Thyroid gland (tissue), 4 donors: ENCODE results near the gene CABP4. TPM values are rescaled to one million over a fixed set of nuclear protein-coding genes. Genes with fewer than 3 reads are reported as not detected.

Experiments used
- DNase-seq, 2 donors: peaks; one replicate each; pipeline ENCODE4 v3.0.0-alpha.2; 2019
- H3K27ac ChIP-seq, 3 donors: fragments of 200-600 bp; sonication (generic); 1 replicate in 2 of 3; 2 replicates in 1 of 3; pipeline ENCODE4 v1.5.1; 2016 to 2019; ENCODE audit warnings: mild to moderate bottlenecking in 1 of 3, moderate library complexity in 1 of 3
- H3K27me3 ChIP-seq: fragments of 200-600 bp; sonication (generic); one replicate; pipeline ENCODE4 v1.5.1; 2019
- H3K36me3 ChIP-seq, 2 donors: fragments of 200-600 bp; sonication (generic); one replicate each; pipeline ENCODE4 v1.5.1; 2016 to 2019
- H3K4me1 ChIP-seq, 2 donors: fragments of 200-600 bp; sonication (generic); one replicate each; pipeline ENCODE4 v1.5.1; 2017 to 2019
- H3K4me3 ChIP-seq, 3 donors: fragments of 200-600 bp; sonication (generic); replicated peaks in 1 of 3; 1 replicate in 2 of 3; 2 replicates in 1 of 3; pipeline ENCODE4 v1.5.1; 2016; ENCODE audit warnings: mild to moderate bottlenecking in 1 of 3
- H3K9me3 ChIP-seq: fragments of 200-600 bp; sonication (generic); one replicate; pipeline ENCODE4 v1.5.1; 2017
- POLR2A ChIP-seq, 2 donors: fragments of 450-650 bp; IDR thresholded peaks; one replicate each; pipeline ENCODE4 v1.6.1; 2017; ENCODE audit warnings: antibody characterized with exemption in 2 of 2, mild to moderate bottlenecking in 2 of 2, moderate library complexity in 1 of 2
- WGBS, 2 donors: methylation state at CpG; one replicate each; pipeline ENCODE4 v1.1.5; 2017; 5-methylcytosine and 5-hydroxymethylcytosine counted together
- intact Hi-C: fragments of 100-400 bp; cut with DNase I; formaldehyde crosslinking; loops from one replicate; pipeline ENCODE4 v1.15.1; 2023
- total RNA-seq, 4 donors: library from RNA; depleted of rRNA; stranded (reverse); fragments of >200 nt; gene quantifications; one replicate each; pipeline ENCODE4 v1.2.3, GENCODE V29; 2016
- TF ChIP-seq, protein P1 (sequence below), 6 experiments: fragments of 200-600 bp in 3 of 6; fragments of 450-650 bp in 3 of 6; sonication (generic) in 3 of 6; IDR thresholded peaks; one replicate each; pipeline ENCODE4 v1.5.1; 2016 to 2019; ENCODE audit warnings: antibody characterized with exemption in 6 of 6, mild to moderate bottlenecking in 2 of 6, inconsistent platforms in 1 of 6, moderate library complexity in 1 of 6

Gene CABP4
- total RNA-seq, 4 donors from 2014 or later: 0.33 to 6.4 (median 0.39) TPM; not detected in 1

DNA sequence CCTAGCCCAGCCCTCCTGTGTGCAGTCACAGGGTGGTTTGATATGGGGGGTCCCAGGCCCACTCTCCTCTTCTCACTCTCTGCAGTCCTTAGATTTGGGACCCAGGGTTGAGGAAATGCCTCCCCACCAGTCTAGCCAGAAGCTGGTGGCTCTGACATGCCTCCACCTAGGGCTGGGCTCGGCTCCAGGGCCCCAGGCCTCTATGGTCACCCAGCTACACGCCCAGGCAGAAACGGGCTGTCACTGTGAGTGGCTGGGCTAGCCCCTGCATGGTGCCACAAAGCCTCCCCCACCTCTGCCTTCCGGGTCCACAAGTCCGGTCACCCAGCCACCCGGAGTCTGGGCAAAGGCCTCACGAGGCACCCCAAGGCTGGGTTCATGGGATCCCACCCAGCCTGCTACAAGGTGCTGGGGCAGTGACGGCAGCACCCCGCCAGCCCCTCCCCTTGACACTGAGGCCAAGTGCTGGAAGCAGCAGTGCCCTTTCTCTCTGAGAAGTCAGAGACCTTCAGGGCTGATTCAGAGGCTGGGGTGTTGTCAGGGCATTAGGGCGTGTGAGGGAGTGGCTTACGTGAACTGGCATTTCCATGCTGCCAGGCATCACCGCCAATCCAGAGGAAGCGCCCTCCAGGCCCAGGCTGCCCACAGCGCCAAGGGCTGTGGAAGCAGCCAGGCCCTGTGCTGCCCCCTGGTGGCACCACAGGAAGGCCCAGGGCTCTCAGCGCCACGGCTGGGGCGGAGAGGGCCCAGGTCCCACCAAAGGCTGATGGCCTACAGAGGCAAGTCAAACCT lies 50.6 kb downstream of the CABP4 start:
- intact Hi-C loops: loop anchor here (5.0 to 10.0 kb wide), 2 partner anchors 114 to 151 kb away; partner anchors contain the start of genes POLD4 and RAD9A

DNA sequence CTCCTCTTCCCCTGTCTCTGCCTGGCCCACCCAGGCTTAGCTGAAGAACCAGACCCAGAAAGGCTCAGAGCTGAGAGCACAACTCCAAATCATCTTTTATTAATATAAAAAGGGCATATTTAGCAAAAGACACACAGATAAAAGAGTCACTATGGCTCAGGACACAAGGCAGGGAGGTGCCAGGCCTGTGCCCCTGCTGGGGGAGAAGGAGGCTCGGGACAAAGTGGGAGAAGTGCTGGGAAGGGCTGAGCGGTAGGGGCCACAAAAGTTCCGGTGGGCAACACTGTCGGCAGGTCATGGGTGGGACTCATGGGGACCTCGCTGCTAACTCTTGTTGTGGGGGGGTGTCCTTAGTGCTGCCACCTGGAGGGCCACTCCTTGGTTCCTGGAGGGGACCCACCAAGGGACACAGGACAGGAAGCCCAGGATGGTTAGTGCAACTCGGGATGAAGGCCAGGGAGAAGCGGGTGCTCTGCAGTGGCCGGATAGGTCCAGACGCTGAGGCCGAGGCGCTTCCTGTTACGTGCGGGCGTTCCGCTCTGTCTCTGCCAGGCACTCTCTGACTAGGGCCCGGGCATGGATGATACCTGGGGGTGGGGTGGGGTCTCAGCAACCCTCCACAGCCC lies 51.4 kb downstream of the CABP4 start:
- 81 to 87% methylated on average over 15 to 16 of the region's 16 CpGs for WGBS, 2 donors
- Histone ChIP-seq H3K27me3 (no peaks in the 10 kb centered on the region), H3K4me1 (peaks cover 30 to 35% of the 10 kb centered on the region in 2 donors), H3K4me3 (peak overlapping the region in 1 of 3 donors; percentile 83), H3K27ac (peak overlapping the region; percentile 69 to 99 (median 95)), H3K9me3 (no peaks in the 10 kb centered on the region), H3K36me3 (peaks cover 0 to 9% of the 10 kb centered on the region in 2 donors)
- intact Hi-C loops: loop anchor here (5.0 to 10.0 kb wide), 2 partner anchors 114 to 152 kb away; partner anchors contain the start of genes POLD4 and RAD9A
- DNase-seq: no peak
- TF ChIP-seq, protein P1, sequence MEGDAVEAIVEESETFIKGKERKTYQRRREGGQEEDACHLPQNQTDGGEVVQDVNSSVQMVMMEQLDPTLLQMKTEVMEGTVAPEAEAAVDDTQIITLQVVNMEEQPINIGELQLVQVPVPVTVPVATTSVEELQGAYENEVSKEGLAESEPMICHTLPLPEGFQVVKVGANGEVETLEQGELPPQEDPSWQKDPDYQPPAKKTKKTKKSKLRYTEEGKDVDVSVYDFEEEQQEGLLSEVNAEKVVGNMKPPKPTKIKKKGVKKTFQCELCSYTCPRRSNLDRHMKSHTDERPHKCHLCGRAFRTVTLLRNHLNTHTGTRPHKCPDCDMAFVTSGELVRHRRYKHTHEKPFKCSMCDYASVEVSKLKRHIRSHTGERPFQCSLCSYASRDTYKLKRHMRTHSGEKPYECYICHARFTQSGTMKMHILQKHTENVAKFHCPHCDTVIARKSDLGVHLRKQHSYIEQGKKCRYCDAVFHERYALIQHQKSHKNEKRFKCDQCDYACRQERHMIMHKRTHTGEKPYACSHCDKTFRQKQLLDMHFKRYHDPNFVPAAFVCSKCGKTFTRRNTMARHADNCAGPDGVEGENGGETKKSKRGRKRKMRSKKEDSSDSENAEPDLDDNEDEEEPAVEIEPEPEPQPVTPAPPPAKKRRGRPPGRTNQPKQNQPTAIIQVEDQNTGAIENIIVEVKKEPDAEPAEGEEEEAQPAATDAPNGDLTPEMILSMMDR (IDR thresholded peaks at IDR 0.05): peak in 2 of 6 experiments; percentile 18 to 22
- no peak for TF ChIP-seq POLR2A (IDR thresholded peaks at IDR 0.05)

More for the DNA sequence above, 50.6 kb downstream of the CABP4 start:
- Histone ChIP-seq H3K27ac (peak overlapping the region; percentile 95 to 99 (median 95)), H3K4me3 (peak overlapping the region in 1 of 3 donors; percentile 59), H3K4me1 (peaks cover 30 to 35% of the 10 kb centered on the region in 2 donors), H3K27me3 (no peaks in the 10 kb centered on the region), H3K36me3 (peaks cover 0 to 12% of the 10 kb centered on the region in 2 donors), H3K9me3 (no peaks in the 10 kb centered on the region)
- DNase-seq: peak; percentile 95 to 97
- peak in 1 of 2 donors; percentile 66 for TF ChIP-seq POLR2A (IDR thresholded peaks at IDR 0.05)
- TF ChIP-seq, protein P1 (IDR thresholded peaks at IDR 0.05): peak; percentile 91 to 99 (median 98)
- WGBS, 2 donors: 10 to 13% methylated on average over 4 to 12 of the region's 17 CpGs

DNA sequence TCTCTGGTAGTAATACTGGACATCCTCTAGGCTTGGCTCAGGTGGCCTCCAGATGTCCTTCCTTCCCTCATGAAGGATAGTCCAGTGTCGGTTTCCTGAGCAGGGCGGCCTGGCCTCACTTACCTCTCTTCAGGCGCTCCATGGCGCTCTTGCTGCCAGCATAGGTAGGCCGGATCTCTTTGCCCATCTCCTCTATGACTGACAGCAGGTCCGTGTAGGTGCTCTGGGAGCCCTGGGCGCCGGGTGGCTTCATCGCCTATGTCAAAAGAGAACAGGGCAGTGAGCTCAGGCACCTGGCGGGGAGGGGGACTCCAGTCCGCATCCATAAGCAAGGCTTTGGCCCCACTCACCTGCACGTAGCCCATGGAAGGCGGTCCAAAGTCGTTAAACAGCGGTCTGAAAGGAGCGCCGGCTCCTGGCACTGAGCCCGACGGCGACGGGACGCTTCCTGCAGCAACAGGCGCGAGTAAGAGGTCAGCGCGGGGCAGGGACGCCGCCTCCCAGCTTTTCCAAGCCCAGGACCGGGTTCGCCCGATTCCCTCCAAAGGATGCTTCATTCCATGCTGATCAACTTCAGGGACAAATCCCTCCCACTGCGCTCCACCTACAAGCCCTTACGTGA lies 52.2 kb downstream of the CABP4 start:
- Histone ChIP-seq H3K4me1 (peaks cover 30 to 35% of the 10 kb centered on the region in 2 donors), H3K36me3 (peaks cover 0 to 3% of the 10 kb centered on the region in 2 donors), H3K27me3 (no peaks in the 10 kb centered on the region), H3K4me3 (peak overlapping the region; percentile 53 to 83 (median 56)), H3K27ac (peak overlapping the region; percentile 93 to 99 (median 95)), H3K9me3 (no peaks in the 10 kb centered on the region)
- no peak for DNase-seq
- TF ChIP-seq POLR2A (IDR thresholded peaks at IDR 0.05): no peak
- WGBS, 2 donors: 23 to 24% methylated on average over 15 to 26 of the region's 33 CpGs
- intact Hi-C loops: loop anchor here (5.0 to 10.0 kb wide), 2 partner anchors 115 to 153 kb away; partner anchors contain the start of genes POLD4 and RAD9A

DNA sequence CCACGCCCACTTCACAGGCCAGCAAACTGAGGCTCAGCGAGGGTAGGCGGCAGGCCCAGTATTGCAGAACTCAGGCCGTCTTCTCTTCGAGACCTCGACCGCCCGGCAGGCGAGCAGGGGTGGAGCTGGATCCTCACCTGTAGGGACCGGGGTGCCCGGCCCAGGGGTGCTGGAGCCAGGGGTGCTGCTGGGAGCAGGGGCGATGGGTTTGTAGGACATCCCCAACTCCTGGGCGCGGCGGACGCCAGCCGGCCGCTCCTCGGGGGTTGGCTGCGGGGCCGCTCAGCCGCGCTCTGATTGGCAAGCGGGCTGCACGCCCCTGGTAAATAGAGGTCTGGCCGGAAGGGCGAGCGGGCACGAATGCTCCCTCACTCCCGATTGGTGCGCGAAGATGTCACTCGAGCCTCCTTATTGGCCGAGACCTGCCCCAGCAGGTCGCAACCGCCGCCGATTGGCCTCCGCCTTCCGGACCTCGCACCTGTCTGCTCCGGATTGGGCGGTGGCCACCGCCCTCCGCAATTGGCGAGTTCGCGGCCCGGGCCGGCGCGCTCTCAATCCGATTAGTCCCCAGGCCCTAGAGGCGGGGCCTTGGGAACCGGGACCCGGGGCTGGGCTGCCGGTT lies 52.8 kb downstream of the CABP4 start, which contains the start of gene CDK2AP2:
Gene CDK2AP2, minus strand, starts transcription at position 299 of the 622 bp plus-strand sequence. Its CDS starts 80 bp downstream, at position 219.
- Histone ChIP-seq H3K27me3 (no peaks in the 10 kb centered on the region), H3K4me3 (peak within 1 kb of the TSS; percentile 53 to 83 (median 56)), H3K4me1 (peaks cover 30 to 35% of the 10 kb centered on the region in 2 donors), H3K9me3 (no peaks in the 10 kb centered on the region), H3K36me3 (peaks cover 0 to 3% of the 10 kb centered on the region in 2 donors), H3K27ac (peak within 1 kb of the TSS; percentile 93 to 99 (median 95))
- intact Hi-C loops: loop anchor here (5.0 to 10.0 kb wide), 2 partner anchors 116 to 153 kb away; partner anchors contain the start of genes POLD4 and RAD9A
- DNase-seq: peak; percentile 100
- WGBS, 2 donors: 0% methylated on average over 2 of the region's 57 CpGs; no CpG with 5 or more reads in 1 of the 2 donors
- TF ChIP-seq POLR2A (IDR thresholded peaks at IDR 0.05): peak; percentile 83 to 96
- TF ChIP-seq, protein P1 (IDR thresholded peaks at IDR 0.05): no peak
